ENCODE results near the gene ZG16. TPM values are rescaled to one million over a fixed set of nuclear protein-coding genes. Genes with fewer than 3 reads are reported as not detected.

The ZG16 gene
- total RNA-seq, 1 experiment from 2014 or later: 0.07 TPM

GRCh38 chr16:29805232-29806098 lies 27.4 kb downstream of the ZG16 start (continued):
- no peak for TF ChIP-seq RAD21 (IDR thresholded peaks at IDR 0.05; ENCODE audit: low read depth)
- TF ChIP-seq ZNF274 (IDR thresholded peaks at IDR 0.05; ENCODE audit: low read depth, low read length): no peak
- no peak for TF ChIP-seq SP1 (IDR thresholded peaks at IDR 0.05; ENCODE audit: low read depth)
- TF ChIP-seq EZH2 (IDR thresholded peaks at IDR 0.05): no peak
- TF ChIP-seq ELF1 (IDR thresholded peaks at IDR 0.05; ENCODE audit: borderline replicate concordance, low read depth): no peak
- no peak for TF ChIP-seq EGR1 (IDR thresholded peaks at IDR 0.05; ENCODE audit: low read depth)

- Histone ChIP-seq H3K4me2 (ENCODE audit: low read length) (peak within 1 kb of the TSS; percentile 99), H2AFZ (ENCODE audit: low read depth, low read length, poor library complexity, severe bottlenecking) (no peak within 1 kb of the TSS), H3K79me2 (ENCODE audit: insufficient read depth, low read length) (peaks cover 35% of the 10 kb centered on the region), H3K9ac (ENCODE audit: low read length) (peak within 1 kb of the TSS; percentile 95), H3K9me2 (ENCODE audit: insufficient read depth) (no peaks in the 10 kb centered on the region), H3K27me3 (ENCODE audit: insufficient read depth, low read length) (no peaks in the 10 kb centered on the region), H3K36me3 (ENCODE audit: control insufficient read depth in 1 of 2, insufficient read depth in 2 of 2, low read length in 2 of 2) (peaks cover 6 to 33% of the 10 kb centered on the region in 2 experiments; a peak in 3 of 4 replicates), H3K27ac (ENCODE audit: low read depth, low read length) (peak within 1 kb of the TSS; percentile 100), H3K9me3 (ENCODE audit: control insufficient read depth in 1 of 2, insufficient read depth in 1 of 2, low read depth in 1 of 2, low read length in 2 of 2) (no peaks in the 10 kb centered on the region), H3K4me3 (replicated peaks in 1 of 2; ENCODE audit: low read depth in 1 of 2, low read length in 2 of 2) (peak within 1 kb of the TSS; percentile 67 to 74), H3K4me1 (ENCODE audit: control insufficient read depth in 1 of 2, insufficient read depth in 2 of 2, low read length in 2 of 2) (peaks cover 31 to 61% of the 10 kb centered on the region in 2 experiments), H4K20me1 (ENCODE audit: insufficient read depth) (no peaks in the 10 kb centered on the region)
- no TSS peak for BruUV-seq (replicated peaks)
- ChIA-PET CTCF (interaction anchor here (0.6 to 3.5 kb wide), 3 partner anchors 8 to 42 kb away, joined by 3 to 36 read pairs (median 33); partner anchors contain the start of gene PAGR1), RAD21 (ENCODE audit: low non-redundant PET in 1 of 2, low total read pairs in 2 of 2, uncharacterized antibody in 2 of 2, unreplicated experiment in 2 of 2) (interaction anchor here in 1 of 2 experiments (0.9 kb wide), 1 partner anchor 10 kb away, joined by 9 read pairs; the partner anchor contains the start of gene PAGR1), POLR2A (interaction anchor here (0.7 to 1.2 kb wide), 3 partner anchors 14 to 106 kb away, joined by 3 to 4 read pairs (median 4); partner anchors contain the start of genes KIF22 and MVP)
- ATAC-seq: peak; percentile 34
- intact Hi-C loops (cut with micrococcal nuclease): no loop called here
- DNase-seq (ENCODE audit: low read depth, low spot score): peak; percentile 83
- TF ChIP-seq POLR2A (IDR thresholded peaks at IDR 0.05; ENCODE audit: borderline replicate concordance, extremely low read depth, insufficient read depth, insufficient read length) (peak; percentile 11), YY1 (IDR thresholded peaks at IDR 0.05; ENCODE audit: extremely low read depth, insufficient replicate concordance, low read depth, low read length) (peak; percentile 27), EZH2 (IDR thresholded peaks at IDR 0.05) (no peak)
Measured at GRCh38 chr16:29806099-29806579, 28.1 kb downstream of the ZG16 start, which contains the start of gene MAZ. MAZ (plus strand) TSS chr16:29806529; CDS start chr16:29806702, 173 bp downstream.
